NT2/D1 (cell line): Measurements from ENCODE around the gene LPAR1.

ENCODE experiments used
- SUZ12 ChIP-seq: IDR thresholded peaks from 2 replicates; pipeline ENCODE4 v1.6.1; 2011; ENCODE audit not compliant: insufficient read length, insufficient read depth; ENCODE audit errors: extremely low read depth
- YY1 ChIP-seq: IDR thresholded peaks from 2 replicates; pipeline ENCODE4 v1.6.1; 2011; ENCODE audit not compliant: insufficient read length, insufficient read depth
- ZNF274 ChIP-seq: IDR thresholded peaks from 2 replicates; pipeline ENCODE4 v1.6.1; 2011; ENCODE audit warnings: mild to moderate bottlenecking, low read depth, low read length

- no peak for TF ChIP-seq SUZ12
- TF ChIP-seq ZNF274: no peak
- TF ChIP-seq YY1: no peak
These were observed 30.1 kb upstream of the LPAR1 start for GRCh38 chr9:111068383-111068730.
